Gastrocnemius medialis (tissue), 4 donors: ENCODE measurements around the gene DDX24.

Experiments
- POLR2A ChIP-seq, 2 donors: fragments of 450-650 bp; IDR thresholded peaks; one replicate each; pipeline ENCODE4 v1.6.1; 2017; ENCODE audit warnings: antibody characterized with exemption in 2 of 2, mild to moderate bottlenecking in 2 of 2, moderate library complexity in 2 of 2
- TF ChIP-seq, protein P1 (sequence below), 5 experiments: fragments of 450-650 bp in 3 of 5; fragments of 200-600 bp in 2 of 5; sonication (generic) in 2 of 5; IDR thresholded peaks in 4 of 5; conservative IDR thresholded peaks in 1 of 5; 1 replicate in 4 of 5; 2 replicates in 1 of 5; pipeline ENCODE4 v1.5.1; 2016 to 2019; ENCODE audit warnings: antibody characterized with exemption in 5 of 5, mild to moderate bottlenecking in 3 of 5, moderate library complexity in 3 of 5

DNA sequence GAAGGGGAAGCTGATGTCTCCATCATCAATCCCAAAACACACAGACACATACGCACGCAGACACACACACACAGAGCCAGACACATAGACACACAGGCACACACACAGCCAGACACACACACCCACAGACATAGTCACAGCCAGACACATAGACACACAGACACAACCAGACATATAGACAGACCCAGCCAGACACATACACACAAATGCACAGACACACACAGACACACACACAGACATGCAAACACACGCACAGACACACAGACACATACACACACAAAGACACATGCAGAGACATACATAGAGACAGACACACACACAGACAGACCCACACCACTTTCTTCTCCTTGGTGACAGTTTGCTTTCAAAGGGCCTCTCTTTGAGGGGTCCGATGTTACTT, 77.6 kb downstream of the DDX24 start:
- TF ChIP-seq, protein P1, sequence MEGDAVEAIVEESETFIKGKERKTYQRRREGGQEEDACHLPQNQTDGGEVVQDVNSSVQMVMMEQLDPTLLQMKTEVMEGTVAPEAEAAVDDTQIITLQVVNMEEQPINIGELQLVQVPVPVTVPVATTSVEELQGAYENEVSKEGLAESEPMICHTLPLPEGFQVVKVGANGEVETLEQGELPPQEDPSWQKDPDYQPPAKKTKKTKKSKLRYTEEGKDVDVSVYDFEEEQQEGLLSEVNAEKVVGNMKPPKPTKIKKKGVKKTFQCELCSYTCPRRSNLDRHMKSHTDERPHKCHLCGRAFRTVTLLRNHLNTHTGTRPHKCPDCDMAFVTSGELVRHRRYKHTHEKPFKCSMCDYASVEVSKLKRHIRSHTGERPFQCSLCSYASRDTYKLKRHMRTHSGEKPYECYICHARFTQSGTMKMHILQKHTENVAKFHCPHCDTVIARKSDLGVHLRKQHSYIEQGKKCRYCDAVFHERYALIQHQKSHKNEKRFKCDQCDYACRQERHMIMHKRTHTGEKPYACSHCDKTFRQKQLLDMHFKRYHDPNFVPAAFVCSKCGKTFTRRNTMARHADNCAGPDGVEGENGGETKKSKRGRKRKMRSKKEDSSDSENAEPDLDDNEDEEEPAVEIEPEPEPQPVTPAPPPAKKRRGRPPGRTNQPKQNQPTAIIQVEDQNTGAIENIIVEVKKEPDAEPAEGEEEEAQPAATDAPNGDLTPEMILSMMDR (IDR thresholded peaks at IDR 0.05 in 4 of 5, conservative IDR thresholded peaks at IDR 0.05 in 1 of 5): no peak
- TF ChIP-seq POLR2A (IDR thresholded peaks at IDR 0.05): no peak
